Neutrophil (primary cell): ENCODE data around the gene JOSD1.

Experiments
- H3K27ac ChIP-seq: fragments of 200-600 bp; sonication (generic); 2 replicates; pipeline ENCODE4 v1.5.1; 2016; ENCODE audit warnings: mild to moderate bottlenecking, moderate library complexity
- H3K27me3 ChIP-seq: fragments of 200-600 bp; sonication (generic); 2 replicates; pipeline ENCODE4 v1.6.0; 2016; ENCODE audit warnings: mild to moderate bottlenecking
- H3K36me3 ChIP-seq: fragments of 200-600 bp; sonication (generic); 2 replicates; pipeline ENCODE4 v1.5.1; 2017
- H3K4me1 ChIP-seq, 2 experiments: fragments of 200-600 bp in 1 of 2; sonication (generic) in 1 of 2; 1 replicate in 1 of 2; 2 replicates in 1 of 2; pipeline versions ENCODE4 v1.5.1 to v1.6.1; 2013 to 2016; ENCODE audit warnings: low read depth in 1 of 2, low read length in 1 of 2, mild to moderate bottlenecking in 1 of 2, moderate library complexity in 1 of 2; ENCODE audit not compliant: control insufficient read depth in 1 of 2, insufficient read depth in 1 of 2
- H3K4me3 ChIP-seq, 2 experiments: fragments of 200-600 bp in 1 of 2; sonication (generic) in 1 of 2; 1 replicate in 1 of 2; 2 replicates in 1 of 2; pipeline ENCODE4 v1.5.1; 2013 to 2016; ENCODE audit warnings: low read depth in 1 of 2, low read length in 1 of 2, mild to moderate bottlenecking in 1 of 2, moderate library complexity in 1 of 2
- H3K9me3 ChIP-seq: fragments of 200-600 bp; sonication (generic); 2 replicates; pipeline ENCODE4 v1.5.1; 2016
- TF ChIP-seq, protein P1 (sequence below): fragments of 200-600 bp; sonication (generic); IDR thresholded peaks from 2 replicates; pipeline ENCODE4 v1.5.1; 2016; ENCODE audit warnings: antibody characterized with exemption

The JOSD1 gene

DNA sequence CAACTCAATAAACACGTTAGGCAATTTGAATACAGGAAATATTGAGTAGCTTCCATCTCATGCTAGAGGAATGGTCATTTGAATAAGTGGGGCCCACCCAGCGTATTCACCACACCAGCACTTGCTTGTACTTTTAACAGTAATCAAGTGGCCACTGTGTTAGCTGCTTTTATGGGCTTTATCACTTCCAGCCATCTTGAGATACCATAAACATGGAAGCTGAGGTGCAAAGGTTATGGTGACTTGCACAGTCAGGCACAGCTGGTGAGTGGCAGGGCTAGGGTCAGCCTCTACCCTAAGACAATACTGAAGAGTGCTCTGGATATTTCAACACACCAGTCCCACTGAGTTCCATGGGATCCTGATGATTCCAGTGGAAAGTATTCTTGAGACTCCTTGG, 6.7 kb downstream of the JOSD1 start:
- TF ChIP-seq, protein P1, sequence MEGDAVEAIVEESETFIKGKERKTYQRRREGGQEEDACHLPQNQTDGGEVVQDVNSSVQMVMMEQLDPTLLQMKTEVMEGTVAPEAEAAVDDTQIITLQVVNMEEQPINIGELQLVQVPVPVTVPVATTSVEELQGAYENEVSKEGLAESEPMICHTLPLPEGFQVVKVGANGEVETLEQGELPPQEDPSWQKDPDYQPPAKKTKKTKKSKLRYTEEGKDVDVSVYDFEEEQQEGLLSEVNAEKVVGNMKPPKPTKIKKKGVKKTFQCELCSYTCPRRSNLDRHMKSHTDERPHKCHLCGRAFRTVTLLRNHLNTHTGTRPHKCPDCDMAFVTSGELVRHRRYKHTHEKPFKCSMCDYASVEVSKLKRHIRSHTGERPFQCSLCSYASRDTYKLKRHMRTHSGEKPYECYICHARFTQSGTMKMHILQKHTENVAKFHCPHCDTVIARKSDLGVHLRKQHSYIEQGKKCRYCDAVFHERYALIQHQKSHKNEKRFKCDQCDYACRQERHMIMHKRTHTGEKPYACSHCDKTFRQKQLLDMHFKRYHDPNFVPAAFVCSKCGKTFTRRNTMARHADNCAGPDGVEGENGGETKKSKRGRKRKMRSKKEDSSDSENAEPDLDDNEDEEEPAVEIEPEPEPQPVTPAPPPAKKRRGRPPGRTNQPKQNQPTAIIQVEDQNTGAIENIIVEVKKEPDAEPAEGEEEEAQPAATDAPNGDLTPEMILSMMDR, result no peak
- H3K27ac ChIP-seq, result no peak overlapping the region
- no peaks in the 10 kb centered on the region for H3K9me3 ChIP-seq
- H3K4me3 ChIP-seq, result no peak overlapping the region
- peaks cover 21 to 22% of the 10 kb centered on the region in 2 experiments for H3K4me1 ChIP-seq
- H3K36me3 ChIP-seq, result peaks cover under 1% of the 10 kb centered on the region
- no peaks in the 10 kb centered on the region for H3K27me3 ChIP-seq

DNA sequence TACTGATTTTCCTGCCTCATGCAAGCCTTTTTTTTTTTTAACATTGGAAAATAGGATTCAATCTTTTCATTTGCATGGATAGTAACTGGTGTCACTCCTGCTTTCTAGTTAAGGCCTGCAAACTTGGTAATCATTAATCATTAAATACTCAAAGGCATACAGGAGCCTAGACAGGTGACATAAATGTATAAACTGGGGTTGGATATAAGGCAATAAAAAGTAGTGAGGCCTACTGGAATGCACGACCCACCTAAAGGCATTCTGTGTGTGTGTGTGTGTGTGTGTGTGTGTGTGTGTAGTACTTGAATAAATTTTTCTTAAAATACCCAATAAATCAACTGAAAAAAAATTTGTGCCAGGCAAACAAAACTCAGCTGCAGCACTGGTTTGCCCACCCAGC, 11.1 kb downstream of the JOSD1 start:
- H3K4me3 ChIP-seq, result no peak overlapping the region
- peaks cover 12 to 15% of the 10 kb centered on the region in 2 experiments for H3K4me1 ChIP-seq
- peaks cover 32% of the 10 kb centered on the region for H3K36me3 ChIP-seq
- H3K27me3 ChIP-seq, result no peaks in the 10 kb centered on the region
- TF ChIP-seq, protein P1, result no peak
- H3K9me3 ChIP-seq, result no peaks in the 10 kb centered on the region
- H3K27ac ChIP-seq, result no peak overlapping the region

DNA sequence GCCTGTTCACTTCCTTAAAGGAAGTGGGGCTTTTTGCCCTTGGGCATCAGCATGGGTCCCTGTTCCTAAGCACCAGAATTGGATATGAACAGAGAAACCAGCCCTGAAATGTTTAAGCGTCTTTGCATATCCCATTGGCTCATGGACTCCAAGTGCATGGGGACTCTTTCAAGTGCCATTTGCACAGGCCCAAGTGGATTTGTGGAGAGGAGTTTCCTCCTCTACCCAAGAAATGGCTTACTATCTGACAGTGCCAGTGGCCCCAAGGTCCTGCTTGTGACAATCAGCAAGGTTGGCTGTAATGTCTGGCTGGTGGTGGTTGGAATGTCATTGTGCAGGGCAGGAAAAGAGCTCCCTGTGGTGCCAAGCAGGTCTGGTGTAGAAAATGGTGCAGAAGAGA, 15.0 kb downstream of the JOSD1 start:
- H3K27ac ChIP-seq, result no peak overlapping the region
- TF ChIP-seq, protein P1, result no peak
- no peaks in the 10 kb centered on the region for H3K27me3 ChIP-seq
- H3K4me3 ChIP-seq, result no peak overlapping the region
- no peaks in the 10 kb centered on the region for H3K9me3 ChIP-seq
- H3K36me3 ChIP-seq, result peaks cover 32% of the 10 kb centered on the region
- peaks cover 26 to 27% of the 10 kb centered on the region in 2 experiments for H3K4me1 ChIP-seq

DNA sequence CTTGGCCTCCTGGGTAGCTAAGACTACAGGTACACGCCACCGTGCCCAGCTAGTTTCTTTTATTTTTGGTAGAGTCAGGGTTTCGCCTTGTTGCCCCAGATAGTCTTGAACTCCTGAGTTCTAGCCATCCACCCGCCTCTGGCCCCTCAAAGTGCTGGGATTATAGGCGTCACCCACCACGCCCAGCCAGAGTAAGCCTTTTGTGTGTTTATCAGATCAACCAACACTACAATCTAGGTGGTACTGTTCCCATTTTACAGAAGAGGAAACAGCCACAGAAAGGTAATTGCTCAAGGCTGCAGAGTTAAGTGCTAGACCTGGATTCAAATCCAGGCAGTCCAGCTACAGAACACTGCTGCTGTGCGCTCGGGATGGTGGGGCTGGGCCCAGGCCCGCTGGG, 15.8 kb downstream of the JOSD1 start:
- TF ChIP-seq, protein P1, result no peak
- Histone ChIP-seq H3K27me3 (no peaks in the 10 kb centered on the region), H3K36me3 (peaks cover 32% of the 10 kb centered on the region), H3K4me1 (peaks cover 24% of the 10 kb centered on the region in 2 experiments), H3K27ac (no peak overlapping the region), H3K9me3 (no peaks in the 10 kb centered on the region), H3K4me3 (no peak overlapping the region)

DNA sequence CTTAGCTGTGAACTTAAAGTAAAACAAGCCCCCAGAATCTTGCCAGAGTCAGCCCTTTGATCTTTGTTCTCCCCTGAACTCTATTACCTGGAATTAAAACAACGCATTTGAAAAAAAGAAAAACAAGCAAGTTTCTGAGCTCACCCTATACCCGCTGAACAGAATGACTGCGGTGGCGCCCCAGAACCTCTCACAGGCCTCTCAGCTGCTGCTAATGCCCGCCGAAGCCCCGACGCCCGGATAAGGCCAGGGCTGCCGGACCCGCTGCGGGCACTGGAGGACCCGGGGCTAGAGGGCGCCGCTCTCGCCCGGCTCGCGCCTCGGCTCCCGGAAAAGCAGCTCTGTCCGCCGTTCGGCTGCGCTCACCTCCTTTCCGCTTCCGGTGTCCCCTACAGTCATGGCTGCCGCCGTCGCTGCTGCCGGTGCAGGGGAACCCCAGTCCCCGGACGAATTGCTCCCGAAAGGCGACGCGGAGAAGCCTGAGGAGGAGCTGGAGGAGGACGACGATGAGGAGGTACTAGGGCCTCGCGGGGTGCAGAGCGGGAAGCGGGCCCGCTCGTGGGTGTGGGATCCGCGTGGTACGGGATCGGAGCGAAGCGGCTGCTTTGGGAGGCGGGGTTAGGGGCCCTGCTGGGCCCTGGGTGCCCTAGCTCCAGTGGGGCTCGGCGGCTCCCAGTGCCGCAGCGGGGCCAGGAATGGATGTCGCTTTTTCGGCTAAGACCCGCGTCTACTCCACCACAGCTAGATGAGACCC, 19.0 kb downstream of the JOSD1 start, which contains the start of gene TOMM22:
TSS of gene TOMM22 (plus strand) at position 376 of the 754 bp plus-strand sequence. CDS start at position 398, 22 bp downstream.
- peaks cover 11% of the 10 kb centered on the region for H3K36me3 ChIP-seq
- H3K27ac ChIP-seq, result peak within 1 kb of the TSS; percentile 67
- H3K4me1 ChIP-seq, result peaks cover 12 to 13% of the 10 kb centered on the region in 2 experiments
- peak within 1 kb of the TSS; percentile 81 to 92 for H3K4me3 ChIP-seq
- TF ChIP-seq, protein P1, result peak; percentile 74
- H3K27me3 ChIP-seq, result no peaks in the 10 kb centered on the region
- no peaks in the 10 kb centered on the region for H3K9me3 ChIP-seq
